ENCODE data around the gene CCDC185. TPM values are rescaled to one million over a fixed set of nuclear protein-coding genes. Genes with fewer than 3 reads are reported as not detected.

CCDC185 gene
- total and polyA plus RNA-seq, 10 of the 15 experiments (the other 5 are each of a cell fraction or from before 2014, with no cell fraction given): not detected

- TF ChIP-seq WRNIP1 (IDR thresholded peaks at IDR 0.05; ENCODE audit: borderline replicate concordance, low read depth, low read length) (no peak), YBX1 (IDR thresholded peaks at IDR 0.05) (no peak), SPI1 (IDR thresholded peaks at IDR 0.05; ENCODE audit: borderline replicate concordance, insufficient read depth, low read depth, low read length) (no peak), SMAD1 (IDR thresholded peaks at IDR 0.05; ENCODE audit: low read depth, partially characterized antibody) (no peak), IKZF1 (conservative IDR thresholded peaks at IDR 0.05) (no peak), NR2C2 (IDR thresholded peaks at IDR 0.05; ENCODE audit: borderline replicate concordance, control insufficient read depth, insufficient read length, low read depth) (no peak), KDM1A (IDR thresholded peaks at IDR 0.05; ENCODE audit: borderline replicate concordance) (no peak), JUNB (IDR thresholded peaks at IDR 0.05) (no peak), RCOR1 (conservative IDR thresholded peaks at IDR 0.05; ENCODE audit: low read depth, low read length) (no peak), NFYB (IDR thresholded peaks at IDR 0.05; ENCODE audit: insufficient read depth, low read depth, low read length) (no peak), BCL11A (IDR thresholded peaks at IDR 0.05; ENCODE audit: low read depth, low read length) (no peak), TAF1 (IDR thresholded peaks at IDR 0.05; ENCODE audit: borderline replicate concordance, low read depth, low read length) (no peak), ATF3 (IDR thresholded peaks at IDR 0.05; ENCODE audit: borderline replicate concordance, extremely low read depth, low read depth, low read length) (no peak)
These were observed 28.5 kb downstream of the CCDC185 start (continued) for GRCh38 chr1:223421676-223422075.

- H3K36me3 ChIP-seq (ENCODE audit: control insufficient read depth in 2 of 2, insufficient read depth in 2 of 2, low read length in 1 of 2): no peaks in the 10 kb centered on the region
- H3K4me1 ChIP-seq (ENCODE audit: control insufficient read depth, insufficient read depth, low read length): no peaks in the 10 kb centered on the region
- intact Hi-C loops (cut with micrococcal nuclease; ENCODE audit: unreplicated experiment): no loop called here
- no peaks in the 10 kb centered on the region for H3K27me3 ChIP-seq (replicated peaks in 1 of 2; ENCODE audit: control insufficient read depth in 2 of 2, insufficient read depth in 2 of 2, low read length in 1 of 2)
- H4K20me1 ChIP-seq (ENCODE audit: control insufficient read depth, insufficient read depth): no peaks in the 10 kb centered on the region
- 10% methylated on average over 1 of the region's 1 CpG for WGBS (ENCODE audit: insufficient coverage, insufficient replicate concordance, low lambda C conversion rate, missing lambda C conversion rate)
- H3K4me2 ChIP-seq (ENCODE audit: control insufficient read depth, insufficient read depth): no peak overlapping the region
- no peak for FAIRE-seq
- ChIA-PET POLR2A (no interaction called here), RAD21 (ENCODE audit: unreplicated experiment) (no interaction called here), SMC1A (ENCODE audit: uncharacterized antibody, unreplicated experiment) (interaction anchor here (0.6 to 1.0 kb wide), 2 partner anchors 41 to 1128 kb away, joined by 3 read pairs; no protein-coding TSS in a partner anchor), CTCF (no interaction called here)
- no peaks in the 10 kb centered on the region for H3K79me2 ChIP-seq (ENCODE audit: control insufficient read depth, insufficient read depth, low read length)
- TF ChIP-seq ZNF384 (IDR thresholded peaks at IDR 0.05; ENCODE audit: borderline replicate concordance, low read depth, low read length) (no peak), POLR2AphosphoS2 (IDR thresholded peaks at IDR 0.05; ENCODE audit: low read depth, low read length) (no peak), BCL11A (IDR thresholded peaks at IDR 0.05; ENCODE audit: low read depth, low read length) (no peak)
- in situ Hi-C loops (cut with MboI): no loop called here
- BruUV-seq (replicated peaks): no TSS peak
- H3K4me3 ChIP-seq: no peak overlapping the region
- no peak for DNase-seq (ENCODE audit: low read depth, low spot score)
- no peak for ATAC-seq
- no peak overlapping the region for H2AFZ ChIP-seq (ENCODE audit: control insufficient read depth, low read depth, low read length)
- no peaks in the 10 kb centered on the region for H3K9me3 ChIP-seq (replicated peaks; ENCODE audit: control insufficient read depth, insufficient read depth, low read length)
- H3K27ac ChIP-seq (ENCODE audit: control insufficient read depth, insufficient read depth): no peak overlapping the region
- no peak overlapping the region for H3K9ac ChIP-seq (ENCODE audit: control insufficient read depth, insufficient read depth, low read length)
These were observed 29.7 kb downstream of the CCDC185 start for GRCh38 chr1:223422911-223423310.
